Activated T-cell treated with anti-CD3 and anti-CD28 coated beads for 48 hours (primary cell): ENCODE measurements around the gene LHX4.
"Not testable (repeated sequence)": the region's sequence is repeated elsewhere in the genome, so short reads cannot be mapped to it uniquely, and the experiment has no call there.

Experiments
- DNase-seq: peaks from one replicate; pipeline ENCODE4 v3.0.0-alpha.2; 2020; ENCODE audit warnings: low read depth

LHX4 gene

DNA sequence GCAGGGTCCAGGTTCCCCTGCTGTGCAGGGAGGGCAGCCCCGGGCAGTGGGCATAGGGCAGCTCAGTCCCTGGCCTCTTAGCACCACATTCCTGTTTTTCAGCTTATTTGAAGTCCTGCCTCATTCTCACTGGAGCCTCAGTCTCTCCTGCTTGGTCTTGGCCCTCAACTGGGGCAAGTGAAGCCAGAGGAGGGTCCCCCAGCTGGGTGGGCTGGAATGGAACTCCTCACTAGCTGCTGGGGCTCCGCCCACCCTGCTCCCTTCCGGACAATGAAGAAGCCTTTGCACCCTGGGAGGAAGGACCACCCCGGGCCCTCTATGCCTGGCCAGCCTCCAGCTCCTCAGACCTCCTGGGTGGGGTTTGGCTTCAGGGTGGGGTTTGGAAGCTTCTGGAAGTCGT, 32.8 kb upstream of the LHX4 start:
- DNase-seq = no peak

DNA sequence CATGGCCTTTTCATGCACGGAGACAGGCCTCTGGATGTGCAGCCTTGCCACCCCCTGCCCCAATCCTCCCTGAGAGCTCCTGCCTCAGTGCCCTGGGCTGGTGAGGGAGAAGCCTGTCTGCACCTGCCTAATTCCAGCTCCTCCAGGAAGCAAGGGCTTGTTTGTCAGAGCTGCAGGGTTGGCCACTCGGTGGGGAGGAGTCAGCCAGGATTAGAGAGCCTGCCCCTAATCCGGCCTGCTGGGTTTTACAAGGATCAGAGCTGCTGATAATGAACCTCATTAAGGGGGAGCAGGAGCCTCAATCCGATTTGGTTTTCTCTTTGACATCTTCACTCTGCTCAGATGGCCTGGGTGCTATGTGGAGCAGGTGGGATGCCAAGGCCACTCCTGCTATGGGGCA, 31.9 kb upstream of the LHX4 start:
- DNase-seq = no peak

- no peak for DNase-seq
These were observed 31.5 kb upstream of the LHX4 start for GRCh38 chr1:180198611-180199010.

- DNase-seq = no peak
These were observed 31.0 kb upstream of the LHX4 start for GRCh38 chr1:180199018-180199417.

GRCh38 chr1:180201451-180202200, 28.4 kb upstream of the LHX4 start:
- DNase-seq = no peak

GRCh38 chr1:180202588-180202987, 27.5 kb upstream of the LHX4 start:
- DNase-seq = not testable (repeated sequence)

DNA sequence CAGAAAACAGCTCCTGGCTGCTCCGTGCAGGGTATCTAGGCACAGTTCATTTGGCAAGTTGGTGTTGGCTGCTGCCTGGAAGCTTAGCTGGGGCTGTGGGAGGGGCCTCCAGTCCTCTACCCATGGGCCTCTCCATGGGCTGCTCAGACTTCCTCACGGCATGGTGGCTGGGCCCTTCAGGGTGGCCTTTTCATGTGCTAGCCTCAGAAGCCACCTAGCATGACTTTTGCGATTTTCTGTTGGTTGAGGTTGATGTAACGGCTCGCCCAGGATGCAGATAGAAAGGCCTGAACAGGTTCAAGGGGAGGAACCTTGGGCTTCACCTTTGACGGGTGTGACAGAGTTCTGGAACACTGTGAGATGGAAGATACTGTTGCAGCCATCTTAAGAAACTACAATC, 25.8 kb upstream of the LHX4 start:
- no peak for DNase-seq

- no peak for DNase-seq
These were observed 23.5 kb upstream of the LHX4 start for GRCh38 chr1:180206581-180206980.

DNA sequence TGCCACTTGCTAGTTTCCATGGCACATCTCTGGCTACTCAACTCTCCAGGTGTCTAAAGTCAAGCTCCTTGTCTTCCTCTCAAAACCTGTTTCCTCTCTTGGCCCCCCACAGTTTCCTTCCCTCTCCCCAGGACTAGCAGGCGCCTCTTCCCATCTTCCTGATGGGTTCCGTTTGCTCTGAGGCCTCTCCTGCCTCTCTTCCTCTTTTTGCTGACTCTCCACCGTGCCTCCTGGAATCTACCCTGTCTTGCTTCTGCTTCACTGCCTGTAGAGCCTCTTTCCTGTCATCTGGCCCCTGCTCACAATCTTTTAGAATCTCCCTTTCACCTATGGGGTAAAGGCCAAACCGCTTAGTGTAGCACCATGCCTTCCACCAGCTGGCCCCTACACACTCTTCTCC, 21.8 kb upstream of the LHX4 start:
- DNase-seq = no peak

DNA sequence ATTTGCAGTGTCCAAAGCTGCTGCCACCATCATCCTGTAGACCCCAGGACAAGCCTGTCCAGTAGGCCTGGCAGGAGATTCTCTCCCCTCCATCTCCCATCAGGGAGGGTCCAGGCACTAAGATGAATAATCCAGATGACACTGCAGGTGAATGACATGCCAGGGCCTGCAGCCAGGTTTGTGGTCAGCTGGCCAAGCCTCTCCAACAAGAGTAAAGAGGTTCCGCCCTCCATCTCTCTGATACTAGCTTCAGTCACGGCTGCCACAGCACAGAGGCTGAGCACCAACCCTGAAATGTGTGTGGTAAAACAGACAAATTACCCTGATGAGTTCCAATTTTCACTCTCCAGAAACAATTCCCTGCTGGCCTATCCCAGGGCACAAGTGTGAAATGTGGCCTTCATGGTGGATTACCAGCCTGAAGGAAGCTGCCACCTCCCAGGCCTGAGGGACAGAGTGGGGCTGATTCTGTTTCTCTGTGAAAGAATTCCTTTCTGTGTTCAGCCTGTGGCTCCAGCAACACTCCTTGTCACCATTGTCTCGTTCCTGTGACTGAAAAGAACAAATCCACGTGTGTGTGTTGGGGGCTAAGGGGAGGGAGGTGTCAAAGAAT, 19.9 kb upstream of the LHX4 start:
- DNase-seq = no peak

- DNase-seq = no peak
These were observed 18.8 kb upstream of the LHX4 start for GRCh38 chr1:180211156-180211859.

DNA sequence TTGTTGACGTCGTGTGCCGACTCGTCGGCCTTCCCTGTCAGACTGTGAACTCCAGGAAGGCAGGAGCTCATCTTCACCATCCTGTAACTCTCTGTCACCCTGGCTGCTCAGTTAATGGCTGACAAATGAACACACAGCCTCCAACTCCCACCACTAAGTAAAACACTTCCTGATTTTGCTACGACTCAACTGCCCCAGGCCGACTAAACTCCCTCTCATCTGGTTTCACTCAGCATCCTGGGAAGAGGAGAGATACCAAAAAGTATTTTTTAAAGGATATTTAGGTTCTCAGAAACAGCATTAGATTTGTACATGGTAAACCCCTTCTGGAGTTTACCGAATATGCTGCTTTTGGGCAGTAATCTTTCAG, 18.2 kb upstream of the LHX4 start:
- no peak for DNase-seq

- DNase-seq = no peak
These were observed 16.5 kb upstream of the LHX4 start for GRCh38 chr1:180213401-180214170.

GRCh38 chr1:180215856-180216625, 14.0 kb upstream of the LHX4 start:
- DNase-seq = no peak

- no peak for DNase-seq
These were observed 13.1 kb upstream of the LHX4 start for GRCh38 chr1:180217006-180217405.

GRCh38 chr1:180218806-180219765, 11.0 kb upstream of the LHX4 start:
- no peak for DNase-seq

DNA sequence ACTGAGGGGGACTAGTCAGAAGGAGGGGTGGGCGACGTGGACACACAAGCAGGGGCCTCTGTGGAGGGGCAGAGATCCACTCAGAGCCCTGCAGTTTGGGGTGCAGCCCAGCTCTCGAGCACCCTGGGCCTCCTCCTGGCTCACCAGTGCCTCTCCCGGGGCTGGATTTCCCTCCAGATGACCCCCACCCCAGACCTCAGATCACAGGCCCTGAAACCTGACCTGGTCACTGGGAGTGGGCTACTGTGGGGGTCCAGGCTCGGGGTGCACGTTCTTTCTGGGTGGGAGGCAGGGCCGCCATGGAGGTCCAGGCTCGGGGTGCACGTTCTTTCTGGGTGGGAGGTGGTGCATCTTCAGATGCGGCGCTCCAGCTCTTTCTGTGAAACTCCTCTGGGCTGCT, 10.3 kb upstream of the LHX4 start:
- no peak for DNase-seq

DNA sequence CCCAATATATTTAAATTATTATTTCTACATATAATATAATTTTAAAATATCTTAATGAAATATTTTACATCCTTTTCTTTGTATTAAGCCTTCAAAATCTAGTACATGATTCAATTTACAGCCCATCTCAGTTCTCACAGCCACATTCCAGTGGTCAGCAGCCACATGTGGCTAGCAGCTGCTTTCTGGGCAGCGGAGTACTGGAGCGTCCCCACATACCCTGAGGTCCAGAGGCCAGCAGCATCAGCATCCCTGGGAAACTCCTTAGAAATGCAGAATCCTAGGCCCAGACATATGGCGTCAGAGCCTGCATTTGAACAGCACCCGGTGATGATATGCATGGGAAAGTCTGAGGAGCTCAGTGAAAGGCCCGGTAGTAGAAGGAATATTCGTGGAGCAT, 8.6 kb upstream of the LHX4 start:
- DNase-seq = no peak

GRCh38 chr1:180224902-180225301, 5.2 kb upstream of the LHX4 start:
- no peak for DNase-seq

GRCh38 chr1:180225403-180225802, 4.7 kb upstream of the LHX4 start:
- DNase-seq = no peak
